Neural cell (in vitro differentiated cells): ENCODE results near the gene TSTD1. TPM values are rescaled to one million over a fixed set of nuclear protein-coding genes. Genes with fewer than 3 reads are reported as not detected.
A peak's percentile ranks its signal among the peaks of the same experiment; 100 is the strongest.

ENCODE experiments used
- H2AFZ ChIP-seq: fragments of 200-600, 300-800 bp; sonication (generic), shearing (Covaris generic); 2 replicates; pipeline ENCODE4 v1.6.0; 2014; ENCODE audit warnings: low read depth, mild to moderate bottlenecking, antibody characterized with exemption, low read length, moderate library complexity
- H3F3A ChIP-seq: fragments of 200-600 bp; shearing (Covaris generic); 2 replicates; pipeline ENCODE4 v1.6.1; 2016; ENCODE audit warnings: mild to moderate bottlenecking, moderate library complexity, mixed read lengths, antibody characterized with exemption, low read length; ENCODE audit not compliant: insufficient read depth, poor library complexity, severe bottlenecking
- H3K27ac ChIP-seq: fragments of 200-600, 300-800 bp; sonication (generic), shearing (Covaris generic); 2 replicates; pipeline ENCODE4 v1.5.1; 2014; ENCODE audit warnings: mild to moderate bottlenecking, low read length, moderate library complexity
- H3K27me3 ChIP-seq: fragments of 300-800, 200-600 bp; sonication (generic), shearing (Covaris generic); 2 replicates; pipeline ENCODE4 v1.6.0; 2014; ENCODE audit warnings: mild to moderate bottlenecking, low read depth, low read length, moderate library complexity; ENCODE audit not compliant: insufficient read depth
- H3K36me3 ChIP-seq: fragments of 300-800, 200-600 bp; sonication (generic), shearing (Covaris generic); 2 replicates; pipeline ENCODE4 v1.5.1; 2014; ENCODE audit warnings: mild to moderate bottlenecking, antibody characterized with exemption, low read length, moderate library complexity; ENCODE audit not compliant: insufficient read depth
- H3K4me2 ChIP-seq: fragments of 300-800, 200-600 bp; sonication (generic), shearing (Covaris generic); 2 replicates; pipeline ENCODE4 v1.6.0; 2014; ENCODE audit warnings: mild to moderate bottlenecking, low read length
- H3K4me3 ChIP-seq: fragments of 300-800, 200-600 bp; sonication (generic), shearing (Covaris generic); 2 replicates; pipeline ENCODE4 v1.5.1; 2014; ENCODE audit warnings: mild to moderate bottlenecking, low read length, moderate library complexity
- H3K79me2 ChIP-seq: fragments of 200-600 bp; shearing (Covaris generic); replicated peaks from 2 replicates; pipeline ENCODE4 v1.6.0; 2014; ENCODE audit warnings: mild to moderate bottlenecking, low read length, moderate library complexity; ENCODE audit not compliant: insufficient read depth
- H3K9ac ChIP-seq: fragments of 300-800, 200-600 bp; sonication (generic), shearing (Covaris generic); 2 replicates; pipeline ENCODE4 v1.6.1; 2016; ENCODE audit warnings: mild to moderate bottlenecking, low read length, mixed read lengths
- H3K9me2 ChIP-seq: fragments of 200-600 bp; shearing (Covaris generic); 2 replicates; pipeline ENCODE4 v1.6.1; 2016; ENCODE audit warnings: mild to moderate bottlenecking, low read length, mixed read lengths; ENCODE audit not compliant: insufficient read depth
- H3K9me3 ChIP-seq: fragments of 200-600, 300-800 bp; sonication (generic), shearing (Covaris generic); 2 replicates; pipeline ENCODE4 v1.6.1; 2016; ENCODE audit warnings: mild to moderate bottlenecking, mixed run types, low read length, moderate library complexity, mixed read lengths
- H4K20me1 ChIP-seq: fragments of 200-600 bp; shearing (Covaris generic); 2 replicates; pipeline ENCODE4 v1.6.1; 2016; ENCODE audit warnings: mild to moderate bottlenecking, mixed run types; ENCODE audit not compliant: insufficient read depth
- CTCF ChIP-seq: fragments of 450-650 bp; IDR thresholded peaks from 2 replicates; pipeline ENCODE4 v1.5.1; 2014; ENCODE audit warnings: antibody characterized with exemption, mild to moderate bottlenecking, moderate library complexity; ENCODE audit not compliant: poor library complexity, severe bottlenecking
- EP300 ChIP-seq: fragments of 450-650 bp; conservative IDR thresholded peaks from 2 replicates; pipeline ENCODE4 v1.6.1; 2014; ENCODE audit warnings: antibody characterized with exemption, mild to moderate bottlenecking, moderate library complexity; ENCODE audit not compliant: poor library complexity, severe bottlenecking
- EZH2 ChIP-seq: fragments of 200-600, 300-800 bp; shearing (Covaris generic), sonication (generic); IDR thresholded peaks from 2 replicates; pipeline ENCODE4 v1.6.1; 2014; ENCODE audit warnings: antibody characterized with exemption, low read length, borderline replicate concordance, mild to moderate bottlenecking; ENCODE audit not compliant: insufficient read depth, poor library complexity, severe bottlenecking
- MXI1 ChIP-seq: fragments of 450-650 bp; conservative IDR thresholded peaks from 2 replicates; pipeline ENCODE4 v1.6.1; 2014; ENCODE audit warnings: antibody characterized with exemption, mild to moderate bottlenecking; ENCODE audit not compliant: poor library complexity, severe bottlenecking
- POLR2AphosphoS5 ChIP-seq: IDR thresholded peaks from 2 replicates; pipeline ENCODE4 v1.6.1; 2012
- RAD21 ChIP-seq: fragments of 450-650 bp; conservative IDR thresholded peaks from 2 replicates; pipeline ENCODE4 v1.6.1; 2014; ENCODE audit warnings: antibody characterized with exemption, mild to moderate bottlenecking, moderate library complexity
- REST ChIP-seq: IDR thresholded peaks from 2 replicates; pipeline ENCODE4 v1.6.1; 2012; ENCODE audit warnings: borderline replicate concordance
- SMC3 ChIP-seq: fragments of 450-650 bp; conservative IDR thresholded peaks from 2 replicates; pipeline ENCODE4 v1.6.1; 2014; ENCODE audit warnings: antibody characterized with exemption, mild to moderate bottlenecking, moderate library complexity; ENCODE audit not compliant: poor library complexity
- TAF1 ChIP-seq: IDR thresholded peaks from 2 replicates; pipeline ENCODE4 v1.6.1; 2012; ENCODE audit warnings: low read depth
- polyA plus RNA-seq: library from polyadenylated mRNA; depleted of rRNA; stranded (reverse); fragments of >200 nt; gene quantifications from 2 replicates; pipeline ENCODE4 v1.2.3, GENCODE V29; 2014

Gene TSTD1
- polyA plus RNA-seq, 1 donor from 2014 or later = 63.5 TPM

GRCh38 chr1:161037661-161038522, 872 bp downstream of the TSTD1 start:
- H3K9ac ChIP-seq = peak overlapping the region; percentile 58
- H3K79me2 ChIP-seq = peaks cover 3% of the 10 kb centered on the region
- H4K20me1 ChIP-seq = no peaks in the 10 kb centered on the region
- H3K4me3 ChIP-seq = peak overlapping the region; percentile 69
- H3K9me2 ChIP-seq = no peaks in the 10 kb centered on the region
- TF ChIP-seq EZH2 (no peak), MXI1 (no peak), SMC3 (no peak), REST (no peak), EP300 (no peak), POLR2AphosphoS5 (no peak), CTCF (no peak), TAF1 (no peak), RAD21 (no peak)
- no peak overlapping the region for H3K4me2 ChIP-seq
- H2AFZ ChIP-seq = no peak overlapping the region
- no peaks in the 10 kb centered on the region for H3K9me3 ChIP-seq
- peaks cover 5% of the 10 kb centered on the region for H3F3A ChIP-seq
- no peak overlapping the region for H3K27ac ChIP-seq
- peaks cover 19% of the 10 kb centered on the region for H3K36me3 ChIP-seq
- no peaks in the 10 kb centered on the region for H3K27me3 ChIP-seq

GRCh38 chr1:161033751-161034150, 5.0 kb downstream of the TSTD1 start:
- Histone ChIP-seq H3K9me3 (no peaks in the 10 kb centered on the region), H3K4me2 (no peak overlapping the region), H3K9ac (no peak overlapping the region), H3K27ac (no peak overlapping the region), H4K20me1 (no peaks in the 10 kb centered on the region), H3K27me3 (no peaks in the 10 kb centered on the region), H2AFZ (no peak overlapping the region), H3F3A (peaks cover 5% of the 10 kb centered on the region), H3K4me3 (no peak overlapping the region), H3K79me2 (no peaks in the 10 kb centered on the region), H3K9me2 (no peaks in the 10 kb centered on the region), H3K36me3 (no peaks in the 10 kb centered on the region)
- TF ChIP-seq MXI1 = no peak
- TF ChIP-seq TAF1 = no peak
- TF ChIP-seq EP300 = no peak
- TF ChIP-seq REST = no peak
- TF ChIP-seq EZH2 = no peak
- TF ChIP-seq RAD21 = no peak
- no peak for TF ChIP-seq SMC3
- no peak for TF ChIP-seq POLR2AphosphoS5
- no peak for TF ChIP-seq CTCF
